DND-41 (cell line): ENCODE measurements around the gene TSHZ1.

Experiments
- CTCF ChIP-seq: IDR thresholded peaks from 2 replicates; pipeline ENCODE4 v1.5.1; 2012; ENCODE audit warnings: borderline replicate concordance, low read length, moderate library complexity, mild to moderate bottlenecking; ENCODE audit not compliant: poor library complexity, severe bottlenecking; ENCODE audit errors: extremely low read depth
- EZH2 ChIP-seq: IDR thresholded peaks from 3 replicates; pipeline ENCODE4 v1.6.1; 2012; ENCODE audit warnings: borderline replicate concordance, low read depth, mild to moderate bottlenecking, moderate library complexity, low read length, inconsistent platforms; ENCODE audit not compliant: severe bottlenecking

GRCh38 chr18:75231053-75231406, 20.4 kb downstream of the TSHZ1 start:
- TF ChIP-seq CTCF = peak; percentile 11
- TF ChIP-seq EZH2 = no peak
